ENCODE results near the gene MYZAP.
A peak's percentile ranks its signal among the peaks of the same experiment; 100 is the strongest.

The MYZAP gene

GRCh38 chr15:57676585-57676984 is 84.9 kb downstream of the MYZAP start:
- no peak for DNase-seq (ENCODE audit: low read depth)
- TF ChIP-seq, protein P1, sequence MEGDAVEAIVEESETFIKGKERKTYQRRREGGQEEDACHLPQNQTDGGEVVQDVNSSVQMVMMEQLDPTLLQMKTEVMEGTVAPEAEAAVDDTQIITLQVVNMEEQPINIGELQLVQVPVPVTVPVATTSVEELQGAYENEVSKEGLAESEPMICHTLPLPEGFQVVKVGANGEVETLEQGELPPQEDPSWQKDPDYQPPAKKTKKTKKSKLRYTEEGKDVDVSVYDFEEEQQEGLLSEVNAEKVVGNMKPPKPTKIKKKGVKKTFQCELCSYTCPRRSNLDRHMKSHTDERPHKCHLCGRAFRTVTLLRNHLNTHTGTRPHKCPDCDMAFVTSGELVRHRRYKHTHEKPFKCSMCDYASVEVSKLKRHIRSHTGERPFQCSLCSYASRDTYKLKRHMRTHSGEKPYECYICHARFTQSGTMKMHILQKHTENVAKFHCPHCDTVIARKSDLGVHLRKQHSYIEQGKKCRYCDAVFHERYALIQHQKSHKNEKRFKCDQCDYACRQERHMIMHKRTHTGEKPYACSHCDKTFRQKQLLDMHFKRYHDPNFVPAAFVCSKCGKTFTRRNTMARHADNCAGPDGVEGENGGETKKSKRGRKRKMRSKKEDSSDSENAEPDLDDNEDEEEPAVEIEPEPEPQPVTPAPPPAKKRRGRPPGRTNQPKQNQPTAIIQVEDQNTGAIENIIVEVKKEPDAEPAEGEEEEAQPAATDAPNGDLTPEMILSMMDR (conservative IDR thresholded peaks at IDR 0.05; ENCODE audit: low read depth, low read length) = no peak
- no peak overlapping the region for H3K4me3 ChIP-seq (ENCODE audit: low read depth, low read length)

- no peak for DNase-seq (ENCODE audit: low read depth)
- H3K4me3 ChIP-seq (ENCODE audit: low read depth, low read length) = no peak overlapping the region
- TF ChIP-seq, protein P1 (conservative IDR thresholded peaks at IDR 0.05; ENCODE audit: low read depth, low read length) = no peak
These were observed 85.5 kb downstream of the MYZAP start for GRCh38 chr15:57677204-57677603.

DNA sequence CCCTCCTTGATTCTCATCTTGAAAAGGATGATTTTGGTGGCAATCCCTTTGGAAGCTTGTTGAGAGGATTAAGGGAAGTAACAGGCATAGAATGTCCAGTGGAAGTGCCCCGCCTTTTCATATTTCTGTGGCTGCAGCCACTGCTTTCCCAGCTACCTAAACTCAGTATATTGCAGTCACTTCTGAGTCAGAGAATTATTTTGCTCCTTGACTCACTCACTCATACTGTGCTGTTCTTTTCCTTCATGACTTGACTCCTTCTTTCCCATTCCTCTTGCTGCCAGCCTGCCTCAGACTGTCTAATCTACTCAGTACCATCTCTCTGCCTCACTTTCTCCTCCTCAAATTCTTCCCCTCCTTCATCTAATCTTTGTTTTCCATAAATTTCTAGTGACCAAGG is 88.3 kb downstream of the MYZAP start:
- no peak overlapping the region for H3K4me3 ChIP-seq (ENCODE audit: low read depth, low read length)
- DNase-seq (ENCODE audit: low read depth) = peak; percentile 58
- TF ChIP-seq, protein P1 (conservative IDR thresholded peaks at IDR 0.05; ENCODE audit: low read depth, low read length) = no peak

GRCh38 chr15:57681011-57681410 is 89.3 kb downstream of the MYZAP start:
- DNase-seq (ENCODE audit: low read depth) = no peak
- H3K4me3 ChIP-seq (ENCODE audit: low read depth, low read length) = no peak overlapping the region
- TF ChIP-seq, protein P1 (conservative IDR thresholded peaks at IDR 0.05; ENCODE audit: low read depth, low read length) = no peak

DNA sequence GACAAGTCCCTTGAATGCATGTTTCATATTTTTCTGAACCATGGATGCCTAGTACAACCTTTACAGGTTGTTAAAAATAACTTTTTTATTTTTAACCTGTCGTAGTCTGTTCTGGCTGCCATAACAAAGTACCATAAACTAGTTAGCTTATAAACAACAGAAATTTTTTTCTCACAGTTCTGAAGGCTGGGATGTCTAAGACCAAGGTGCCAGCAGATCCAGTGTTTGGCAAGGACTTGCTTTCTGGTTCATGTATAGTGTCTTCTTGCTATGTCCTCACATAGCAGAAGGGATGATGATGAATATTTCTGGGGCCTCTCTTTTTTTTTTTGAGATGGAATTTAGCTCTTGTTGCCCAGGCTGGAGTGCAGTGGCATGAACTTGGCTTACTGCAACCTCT is 91.8 kb downstream of the MYZAP start:
- no peak overlapping the region for H3K4me3 ChIP-seq (ENCODE audit: low read depth, low read length)
- TF ChIP-seq, protein P1 (conservative IDR thresholded peaks at IDR 0.05; ENCODE audit: low read depth, low read length) = no peak
- DNase-seq (ENCODE audit: low read depth) = no peak

GRCh38 chr15:57684491-57685151 is 92.9 kb downstream of the MYZAP start:
- TF ChIP-seq, protein P1 (conservative IDR thresholded peaks at IDR 0.05; ENCODE audit: low read depth, low read length) = no peak
- no peak overlapping the region for H3K4me3 ChIP-seq (ENCODE audit: low read depth, low read length)
- no peak for DNase-seq (ENCODE audit: low read depth)
